ENCODE results near the gene SNX32.

DNA sequence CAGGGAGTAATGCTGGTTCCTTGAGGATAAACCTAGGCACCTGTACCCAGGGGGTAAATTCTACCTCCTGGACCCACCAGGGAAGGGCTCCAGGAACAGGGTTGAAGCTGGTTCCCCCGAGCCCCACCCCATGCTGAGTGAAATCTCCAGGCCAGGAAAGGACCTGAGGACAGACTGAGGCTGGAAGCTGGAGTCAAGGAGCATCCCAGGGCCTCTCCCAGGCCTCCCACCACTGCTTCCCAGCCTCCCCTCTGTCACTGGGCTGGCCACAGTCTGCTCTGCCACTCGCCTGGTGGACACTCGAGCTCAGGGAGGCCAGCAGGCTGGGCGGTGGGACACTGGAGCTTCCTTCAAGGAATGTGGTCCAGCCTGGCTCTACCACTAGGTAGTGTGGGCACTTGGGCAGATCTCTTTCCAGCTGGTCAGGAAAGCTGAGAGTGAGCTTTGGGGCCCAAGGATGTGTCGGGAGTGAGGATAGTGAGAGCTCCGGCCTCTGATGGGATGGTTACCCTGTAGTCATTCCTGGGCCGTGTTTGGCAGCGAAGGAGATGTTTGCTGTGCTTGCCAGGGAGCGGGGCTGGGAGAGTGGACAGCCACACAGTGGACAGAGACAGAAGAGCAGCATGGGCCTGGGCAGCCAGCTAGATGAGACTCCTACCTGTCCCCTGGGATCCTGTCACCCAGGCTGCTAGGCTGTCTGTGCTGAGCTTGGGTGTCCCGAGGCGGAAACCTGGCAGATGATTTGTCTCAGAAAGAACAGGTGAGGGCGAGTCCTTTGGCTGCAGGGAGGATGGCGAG is 43.5 kb upstream of the SNX32 start:
- TF ChIP-seq, protein P1, sequence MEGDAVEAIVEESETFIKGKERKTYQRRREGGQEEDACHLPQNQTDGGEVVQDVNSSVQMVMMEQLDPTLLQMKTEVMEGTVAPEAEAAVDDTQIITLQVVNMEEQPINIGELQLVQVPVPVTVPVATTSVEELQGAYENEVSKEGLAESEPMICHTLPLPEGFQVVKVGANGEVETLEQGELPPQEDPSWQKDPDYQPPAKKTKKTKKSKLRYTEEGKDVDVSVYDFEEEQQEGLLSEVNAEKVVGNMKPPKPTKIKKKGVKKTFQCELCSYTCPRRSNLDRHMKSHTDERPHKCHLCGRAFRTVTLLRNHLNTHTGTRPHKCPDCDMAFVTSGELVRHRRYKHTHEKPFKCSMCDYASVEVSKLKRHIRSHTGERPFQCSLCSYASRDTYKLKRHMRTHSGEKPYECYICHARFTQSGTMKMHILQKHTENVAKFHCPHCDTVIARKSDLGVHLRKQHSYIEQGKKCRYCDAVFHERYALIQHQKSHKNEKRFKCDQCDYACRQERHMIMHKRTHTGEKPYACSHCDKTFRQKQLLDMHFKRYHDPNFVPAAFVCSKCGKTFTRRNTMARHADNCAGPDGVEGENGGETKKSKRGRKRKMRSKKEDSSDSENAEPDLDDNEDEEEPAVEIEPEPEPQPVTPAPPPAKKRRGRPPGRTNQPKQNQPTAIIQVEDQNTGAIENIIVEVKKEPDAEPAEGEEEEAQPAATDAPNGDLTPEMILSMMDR (IDR thresholded peaks at IDR 0.05), result no peak
- no peak for TF ChIP-seq POLR2A (IDR thresholded peaks at IDR 0.05)
